Spleen (tissue), 7 donors: ENCODE data around the gene HOXA6.

ENCODE experiments used
- POLR2A ChIP-seq, 3 donors: fragments of 450-650 bp; IDR thresholded peaks; one replicate each; pipeline ENCODE4 v1.5.1; 2017; ENCODE audit warnings: antibody characterized with exemption in 3 of 3, mild to moderate bottlenecking in 1 of 3
- POLR2AphosphoS5 ChIP-seq, 3 donors: sonication (generic); formaldehyde crosslinking; IDR thresholded peaks; one replicate each; pipeline ENCODE4 v1.5.1; 2017; ENCODE audit warnings: antibody characterized with exemption in 3 of 3
- TF ChIP-seq, protein P1 (sequence below), 11 experiments: fragments of 200-600 bp in 7 of 11; fragments of 450-650 bp in 4 of 11; sonication (generic) in 4 of 11; IDR thresholded peaks in 8 of 11; conservative IDR thresholded peaks in 3 of 11; 1 replicate in 7 of 11; 2 replicates in 4 of 11; pipeline versions ENCODE4 v1.4.0 to v1.8.0; 2016 to 2021; ENCODE audit warnings: antibody characterized with exemption in 11 of 11, inconsistent platforms in 4 of 11, mild to moderate bottlenecking in 1 of 11
- donor health status: DM: no; HTN: no; CAD: no; lungs with moderate emphysema.
- donor health status: DM: no; HTN: no; CAD: no.
- donor health status: DM: no; HTN: no; CAD: no.

GRCh38 chr7:27176524-27176845, 28.9 kb upstream of the HOXA6 start:
- TF ChIP-seq, protein P1, sequence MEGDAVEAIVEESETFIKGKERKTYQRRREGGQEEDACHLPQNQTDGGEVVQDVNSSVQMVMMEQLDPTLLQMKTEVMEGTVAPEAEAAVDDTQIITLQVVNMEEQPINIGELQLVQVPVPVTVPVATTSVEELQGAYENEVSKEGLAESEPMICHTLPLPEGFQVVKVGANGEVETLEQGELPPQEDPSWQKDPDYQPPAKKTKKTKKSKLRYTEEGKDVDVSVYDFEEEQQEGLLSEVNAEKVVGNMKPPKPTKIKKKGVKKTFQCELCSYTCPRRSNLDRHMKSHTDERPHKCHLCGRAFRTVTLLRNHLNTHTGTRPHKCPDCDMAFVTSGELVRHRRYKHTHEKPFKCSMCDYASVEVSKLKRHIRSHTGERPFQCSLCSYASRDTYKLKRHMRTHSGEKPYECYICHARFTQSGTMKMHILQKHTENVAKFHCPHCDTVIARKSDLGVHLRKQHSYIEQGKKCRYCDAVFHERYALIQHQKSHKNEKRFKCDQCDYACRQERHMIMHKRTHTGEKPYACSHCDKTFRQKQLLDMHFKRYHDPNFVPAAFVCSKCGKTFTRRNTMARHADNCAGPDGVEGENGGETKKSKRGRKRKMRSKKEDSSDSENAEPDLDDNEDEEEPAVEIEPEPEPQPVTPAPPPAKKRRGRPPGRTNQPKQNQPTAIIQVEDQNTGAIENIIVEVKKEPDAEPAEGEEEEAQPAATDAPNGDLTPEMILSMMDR (IDR thresholded peaks at IDR 0.05 in 8 of 11, conservative IDR thresholded peaks at IDR 0.05 in 3 of 11), result no peak
- TF ChIP-seq POLR2AphosphoS5 (IDR thresholded peaks at IDR 0.05), result no peak
- no peak for TF ChIP-seq POLR2A (IDR thresholded peaks at IDR 0.05)
